LNCaP clone FGC (cell line): Measurements from ENCODE around the gene TNNI2.

Source experiments
- DNase-seq: peaks from one replicate; pipeline ENCODE4 v3.0.0-alpha.2; 2011; ENCODE audit warnings: low read depth
- H3K4me3 ChIP-seq: 2 replicates; pipeline ENCODE4 v1.5.1; 2011; ENCODE audit warnings: mild to moderate bottlenecking, low read depth, low read length, control low read depth
- CTCF ChIP-seq: IDR thresholded peaks from 2 replicates; pipeline ENCODE4 v1.5.1; 2012; ENCODE audit warnings: mild to moderate bottlenecking; ENCODE audit not compliant: control insufficient read depth, insufficient read depth; ENCODE audit errors: extremely low read depth

TNNI2 gene

GRCh38 chr11:1814691-1815090 lies 24.1 kb upstream of the TNNI2 start:
- no peak for TF ChIP-seq CTCF
- no peak overlapping the region for H3K4me3 ChIP-seq
- DNase-seq = no peak

GRCh38 chr11:1815311-1815710 lies 23.5 kb upstream of the TNNI2 start:
- H3K4me3 ChIP-seq = no peak overlapping the region
- no peak for TF ChIP-seq CTCF
- no peak for DNase-seq

GRCh38 chr11:1815751-1816150 lies 23.0 kb upstream of the TNNI2 start:
- DNase-seq = no peak
- no peak overlapping the region for H3K4me3 ChIP-seq
- TF ChIP-seq CTCF = no peak

- H3K4me3 ChIP-seq = no peak overlapping the region
- TF ChIP-seq CTCF = no peak
- no peak for DNase-seq
Measured at GRCh38 chr11:1817000-1817399, 21.8 kb upstream of the TNNI2 start.

GRCh38 chr11:1817511-1817910 lies 21.3 kb upstream of the TNNI2 start:
- DNase-seq = no peak
- no peak overlapping the region for H3K4me3 ChIP-seq
- no peak for TF ChIP-seq CTCF

- TF ChIP-seq CTCF = no peak
Measured at GRCh38 chr11:1819074-1819473, 19.7 kb upstream of the TNNI2 start.

GRCh38 chr11:1820463-1821325 lies 18.1 kb upstream of the TNNI2 start:
- DNase-seq = no peak
- H3K4me3 ChIP-seq = no peak overlapping the region
- no peak for TF ChIP-seq CTCF

More at GRCh38 chr11:1819074-1819473, 19.7 kb upstream of the TNNI2 start:
- DNase-seq = no peak
- no peak overlapping the region for H3K4me3 ChIP-seq
